ENCODE data around the gene PAEP. TPM values are rescaled to one million over a fixed set of nuclear protein-coding genes. Genes with fewer than 3 reads are reported as not detected.
A peak's percentile ranks its signal among the peaks of the same experiment; 100 is the strongest.

Gene PAEP
- polyA plus RNA-seq, 3 donors from 2014 or later = not detected

- no peaks in the 10 kb centered on the region for H3K36me3 Mint-ChIP-seq
- DNase-seq = no peak
- peaks cover 0 to 2% (median 2%) of the 10 kb centered on the region in 3 donors for H3K27me3 Mint-ChIP-seq (ENCODE audit: low read depth in 3 of 3)
- no peak overlapping the region for H3K27ac Mint-ChIP-seq
- H3K9me3 Mint-ChIP-seq = no peaks in the 10 kb centered on the region
- H3K4me1 Mint-ChIP-seq = no peaks in the 10 kb centered on the region
- no peak overlapping the region for H3K4me3 Mint-ChIP-seq
These were observed 10.5 kb upstream of the PAEP start for GRCh38 chr9:135551031-135551430.

- no peaks in the 10 kb centered on the region for H3K9me3 Mint-ChIP-seq
- H3K4me3 Mint-ChIP-seq = no peak overlapping the region
- peaks cover 0 to 2% (median 2%) of the 10 kb centered on the region in 3 donors for H3K27me3 Mint-ChIP-seq (ENCODE audit: low read depth in 3 of 3)
- H3K27ac Mint-ChIP-seq = no peak overlapping the region
- H3K4me1 Mint-ChIP-seq = no peaks in the 10 kb centered on the region
- DNase-seq = no peak
- H3K36me3 Mint-ChIP-seq = no peaks in the 10 kb centered on the region
These were observed 10.1 kb upstream of the PAEP start for GRCh38 chr9:135551456-135551855.

GRCh38 chr9:135552021-135552697, 9.4 kb upstream of the PAEP start:
- no peaks in the 10 kb centered on the region for H3K4me1 Mint-ChIP-seq
- H3K9me3 Mint-ChIP-seq = no peaks in the 10 kb centered on the region
- no peak for DNase-seq
- H3K4me3 Mint-ChIP-seq = no peak overlapping the region
- no peaks in the 10 kb centered on the region for H3K36me3 Mint-ChIP-seq
- H3K27ac Mint-ChIP-seq = no peak overlapping the region
- H3K27me3 Mint-ChIP-seq (ENCODE audit: low read depth in 3 of 3) = peaks cover 0 to 2% (median 2%) of the 10 kb centered on the region in 3 donors

GRCh38 chr9:135552698-135553171, 8.8 kb upstream of the PAEP start:
- Mint-ChIP-seq H3K4me1 (no peaks in the 10 kb centered on the region), H3K27ac (no peak overlapping the region), H3K4me3 (no peak overlapping the region), H3K36me3 (no peaks in the 10 kb centered on the region), H3K27me3 (ENCODE audit: low read depth in 3 of 3) (peaks cover 0 to 2% (median 2%) of the 10 kb centered on the region in 3 donors), H3K9me3 (no peaks in the 10 kb centered on the region)
- no peak for DNase-seq

GRCh38 chr9:135554718-135555117, 6.8 kb upstream of the PAEP start:
- no peak overlapping the region for H3K27ac Mint-ChIP-seq
- no peak for DNase-seq
- H3K36me3 Mint-ChIP-seq = no peaks in the 10 kb centered on the region
- H3K27me3 Mint-ChIP-seq (ENCODE audit: low read depth in 3 of 3) = peaks cover 0 to 2% (median 2%) of the 10 kb centered on the region in 3 donors
- H3K9me3 Mint-ChIP-seq = no peaks in the 10 kb centered on the region
- no peaks in the 10 kb centered on the region for H3K4me1 Mint-ChIP-seq
- H3K4me3 Mint-ChIP-seq = no peak overlapping the region

- no peak for DNase-seq
- no peaks in the 10 kb centered on the region for H3K9me3 Mint-ChIP-seq
- no peaks in the 10 kb centered on the region for H3K4me1 Mint-ChIP-seq
- no peaks in the 10 kb centered on the region for H3K36me3 Mint-ChIP-seq
- H3K27me3 Mint-ChIP-seq (ENCODE audit: low read depth in 3 of 3) = peaks cover 0 to 2% (median 2%) of the 10 kb centered on the region in 3 donors
- H3K27ac Mint-ChIP-seq = no peak overlapping the region
- no peak overlapping the region for H3K4me3 Mint-ChIP-seq
These were observed 6.4 kb upstream of the PAEP start for GRCh38 chr9:135555203-135555602.

- H3K9me3 Mint-ChIP-seq = peaks cover 0 to 1% (median 0%) of the 10 kb centered on the region in 6 donors
- no peak overlapping the region for H3K27ac Mint-ChIP-seq
- DNase-seq = no peak
- H3K36me3 Mint-ChIP-seq = no peaks in the 10 kb centered on the region
- no peak overlapping the region for H3K4me3 Mint-ChIP-seq
- no peaks in the 10 kb centered on the region for H3K4me1 Mint-ChIP-seq
- peaks cover 0 to 4% (median 0%) of the 10 kb centered on the region in 3 donors for H3K27me3 Mint-ChIP-seq (ENCODE audit: low read depth in 3 of 3)
These were observed 5.6 kb upstream of the PAEP start for GRCh38 chr9:135555910-135556309.

GRCh38 chr9:135559606-135560005, 1.9 kb upstream of the PAEP start:
- Mint-ChIP-seq H3K27me3 (ENCODE audit: low read depth in 3 of 3) (peaks cover 0 to 5% (median 0%) of the 10 kb centered on the region in 3 donors), H3K27ac (no peak overlapping the region), H3K4me3 (no peak overlapping the region), H3K4me1 (no peaks in the 10 kb centered on the region), H3K36me3 (no peaks in the 10 kb centered on the region), H3K9me3 (peaks cover 0 to 1% (median 0%) of the 10 kb centered on the region in 6 donors)
- no peak for DNase-seq

- no peaks in the 10 kb centered on the region for H3K4me1 Mint-ChIP-seq
- H3K27ac Mint-ChIP-seq = no peak overlapping the region
- H3K4me3 Mint-ChIP-seq = no peak overlapping the region
- H3K27me3 Mint-ChIP-seq (ENCODE audit: low read depth in 3 of 3) = peaks cover 0 to 9% (median 3%) of the 10 kb centered on the region in 3 donors
- H3K9me3 Mint-ChIP-seq = peaks cover 0 to 1% (median 0%) of the 10 kb centered on the region in 6 donors
- DNase-seq = no peak
- no peaks in the 10 kb centered on the region for H3K36me3 Mint-ChIP-seq
These were observed 734 bp downstream of the PAEP start for GRCh38 chr9:135562235-135562745.

GRCh38 chr9:135563039-135563476, 1.5 kb downstream of the PAEP start:
- Mint-ChIP-seq H3K4me3 (no peak overlapping the region), H3K4me1 (no peaks in the 10 kb centered on the region), H3K9me3 (peaks cover 0 to 1% (median 0%) of the 10 kb centered on the region in 6 donors), H3K36me3 (no peaks in the 10 kb centered on the region), H3K27me3 (ENCODE audit: low read depth in 3 of 3) (peaks cover 0 to 9% (median 4%) of the 10 kb centered on the region in 3 donors), H3K27ac (no peak overlapping the region)
- no peak for DNase-seq

- peaks cover 0 to 1% (median 0%) of the 10 kb centered on the region in 6 donors for H3K9me3 Mint-ChIP-seq
- no peak overlapping the region for H3K27ac Mint-ChIP-seq
- H3K4me1 Mint-ChIP-seq = no peaks in the 10 kb centered on the region
- H3K36me3 Mint-ChIP-seq = no peaks in the 10 kb centered on the region
- H3K4me3 Mint-ChIP-seq = no peak overlapping the region
- peaks cover 0 to 9% (median 4%) of the 10 kb centered on the region in 3 donors for H3K27me3 Mint-ChIP-seq (ENCODE audit: low read depth in 3 of 3)
- DNase-seq = no peak
These were observed 2.3 kb downstream of the PAEP start for GRCh38 chr9:135563858-135564257.

GRCh38 chr9:135565141-135565628, 3.6 kb downstream of the PAEP start:
- H3K27me3 Mint-ChIP-seq (ENCODE audit: low read depth in 3 of 3) = peaks cover 0 to 9% (median 4%) of the 10 kb centered on the region in 3 donors

GRCh38 chr9:135565636-135566035, 4.1 kb downstream of the PAEP start:
- peaks cover 0 to 8% (median 4%) of the 10 kb centered on the region in 3 donors for H3K27me3 Mint-ChIP-seq (ENCODE audit: low read depth in 3 of 3)
- no peak for DNase-seq
- peak overlapping the region in 1 of 6 donors; percentile 28 for H3K27ac Mint-ChIP-seq
- peaks cover 0 to under 1% (median 0%) of the 10 kb centered on the region in 6 donors for H3K9me3 Mint-ChIP-seq
- no peaks in the 10 kb centered on the region for H3K36me3 Mint-ChIP-seq
- H3K4me3 Mint-ChIP-seq = no peak overlapping the region
- H3K4me1 Mint-ChIP-seq = no peaks in the 10 kb centered on the region

More at GRCh38 chr9:135565141-135565628, 3.6 kb downstream of the PAEP start:
- no peak overlapping the region for H3K4me3 Mint-ChIP-seq
- H3K36me3 Mint-ChIP-seq = no peaks in the 10 kb centered on the region
- no peaks in the 10 kb centered on the region for H3K4me1 Mint-ChIP-seq
- no peak overlapping the region for H3K27ac Mint-ChIP-seq
- peaks cover 0 to 1% (median 0%) of the 10 kb centered on the region in 6 donors for H3K9me3 Mint-ChIP-seq
- no peak for DNase-seq

- no peaks in the 10 kb centered on the region for H3K36me3 Mint-ChIP-seq
- no peaks in the 10 kb centered on the region for H3K4me1 Mint-ChIP-seq
- no peaks in the 10 kb centered on the region for H3K9me3 Mint-ChIP-seq
- DNase-seq = no peak
- H3K27me3 Mint-ChIP-seq (ENCODE audit: low read depth in 3 of 3) = peaks cover 0 to 4% (median 4%) of the 10 kb centered on the region in 3 donors
- no peak overlapping the region for H3K4me3 Mint-ChIP-seq
- H3K27ac Mint-ChIP-seq = no peak overlapping the region
These were observed 5.0 kb downstream of the PAEP start for GRCh38 chr9:135566552-135566951.

Measured in immature natural killer cell (primary cell).